GM18861 (cell line): Measurements from ENCODE around the gene ZBP1.

Experiments used
- ATAC-seq: cut with Tn5 transposase; IDR thresholded peaks from one replicate; pipeline ENCODE4 v1.9.1; 2021; ENCODE audit not compliant: unreplicated experiment

The ZBP1 gene

GRCh38 chr20:57601737-57602136, 18.5 kb downstream of the ZBP1 start:
- ATAC-seq: no peak

GRCh38 chr20:57601211-57601570, 19.0 kb downstream of the ZBP1 start:
- no peak for ATAC-seq

GRCh38 chr20:57600320-57601210, 19.7 kb downstream of the ZBP1 start:
- no peak for ATAC-seq

DNA sequence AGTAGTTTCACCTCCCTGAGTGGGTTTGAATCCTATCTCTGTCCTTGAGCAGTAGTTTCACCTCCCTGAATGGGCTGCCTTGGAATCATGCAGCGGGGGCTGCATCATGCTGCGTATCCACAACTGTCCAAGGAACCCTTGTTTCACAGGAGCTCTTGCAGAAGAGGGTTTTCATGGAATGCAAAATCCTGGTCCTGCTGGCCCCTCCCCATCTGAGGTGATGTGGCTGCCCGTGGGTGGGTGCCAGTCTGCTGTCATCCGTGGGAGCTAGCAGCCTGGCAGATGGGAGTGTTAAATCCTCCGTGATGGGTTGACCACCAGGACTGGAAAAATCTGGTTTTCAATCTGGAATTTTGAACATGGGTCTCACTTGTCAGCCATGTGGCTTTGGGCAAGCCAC, 21.7 kb downstream of the ZBP1 start:
- ATAC-seq: no peak

DNA sequence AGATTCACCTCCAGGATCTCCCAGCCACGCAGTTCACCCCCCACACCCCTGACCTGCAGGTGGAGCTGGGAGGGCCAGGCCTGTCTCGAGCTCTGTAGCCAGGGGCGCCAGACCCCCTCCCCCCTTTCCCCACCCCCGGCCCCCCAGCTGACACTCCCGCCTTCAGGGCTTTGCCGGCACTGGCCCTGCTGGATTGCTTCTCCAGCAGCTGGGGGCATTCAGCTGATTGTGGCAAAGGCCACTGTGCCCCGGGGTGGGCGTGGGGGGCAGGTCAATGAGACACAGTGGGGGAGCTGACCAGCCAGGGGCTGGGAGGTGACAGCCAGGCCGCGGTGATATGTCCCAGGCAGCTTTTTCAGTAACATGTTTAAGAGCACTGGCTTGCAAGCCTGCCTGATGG, 22.2 kb downstream of the ZBP1 start:
- ATAC-seq: no peak

- ATAC-seq: no peak
Measured at GRCh38 chr20:57596998-57597939, 23.0 kb downstream of the ZBP1 start.

GRCh38 chr20:57596358-57596757, 23.9 kb downstream of the ZBP1 start:
- no peak for ATAC-seq

DNA sequence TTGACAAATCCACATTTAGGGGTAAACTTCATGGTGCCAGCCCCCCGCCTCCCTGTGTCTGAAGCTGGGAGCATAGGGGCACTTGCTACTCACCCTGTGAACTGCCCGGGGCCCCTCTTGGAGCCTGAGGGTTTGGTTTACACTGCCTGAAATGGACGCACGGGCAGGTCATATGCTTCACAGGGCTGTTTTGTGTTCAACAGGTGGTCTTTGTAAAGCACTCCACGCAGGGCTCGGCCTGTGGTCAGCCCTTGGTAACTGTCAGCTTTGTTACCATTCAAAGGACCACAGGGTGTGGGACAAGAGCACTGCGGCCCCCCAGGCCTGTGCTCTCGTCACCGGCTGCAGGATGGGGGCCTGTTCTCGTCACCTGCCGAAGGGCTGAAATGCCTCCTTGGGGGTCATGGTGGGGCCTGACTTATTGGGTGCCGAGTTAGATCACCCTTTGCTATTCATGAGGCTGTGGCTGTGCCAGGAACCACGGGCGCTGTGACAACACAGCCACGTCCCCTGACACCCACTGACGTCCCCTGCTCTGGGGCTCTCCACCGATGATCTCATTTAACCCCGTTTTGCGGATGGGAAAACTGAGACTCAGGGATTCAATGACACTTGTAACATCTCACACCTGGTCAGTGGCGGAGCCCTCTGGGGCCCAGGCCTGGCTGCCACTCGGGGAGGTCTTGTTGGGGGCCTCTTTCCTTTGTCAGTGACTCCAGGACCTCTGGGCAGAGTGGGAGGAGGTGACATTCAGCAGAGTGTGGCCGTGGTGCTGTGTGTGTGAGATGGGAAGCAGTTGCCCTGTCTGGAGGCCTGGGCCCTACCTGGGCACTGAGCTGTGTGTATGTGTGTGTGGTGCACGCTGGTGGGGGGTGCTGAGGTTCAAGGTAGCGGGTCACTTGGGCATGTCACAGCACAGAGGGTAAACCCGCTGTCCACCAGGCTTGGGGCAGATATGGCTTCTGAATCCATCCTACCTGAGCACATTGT, 24.9 kb downstream of the ZBP1 start:
- ATAC-seq: no peak

DNA sequence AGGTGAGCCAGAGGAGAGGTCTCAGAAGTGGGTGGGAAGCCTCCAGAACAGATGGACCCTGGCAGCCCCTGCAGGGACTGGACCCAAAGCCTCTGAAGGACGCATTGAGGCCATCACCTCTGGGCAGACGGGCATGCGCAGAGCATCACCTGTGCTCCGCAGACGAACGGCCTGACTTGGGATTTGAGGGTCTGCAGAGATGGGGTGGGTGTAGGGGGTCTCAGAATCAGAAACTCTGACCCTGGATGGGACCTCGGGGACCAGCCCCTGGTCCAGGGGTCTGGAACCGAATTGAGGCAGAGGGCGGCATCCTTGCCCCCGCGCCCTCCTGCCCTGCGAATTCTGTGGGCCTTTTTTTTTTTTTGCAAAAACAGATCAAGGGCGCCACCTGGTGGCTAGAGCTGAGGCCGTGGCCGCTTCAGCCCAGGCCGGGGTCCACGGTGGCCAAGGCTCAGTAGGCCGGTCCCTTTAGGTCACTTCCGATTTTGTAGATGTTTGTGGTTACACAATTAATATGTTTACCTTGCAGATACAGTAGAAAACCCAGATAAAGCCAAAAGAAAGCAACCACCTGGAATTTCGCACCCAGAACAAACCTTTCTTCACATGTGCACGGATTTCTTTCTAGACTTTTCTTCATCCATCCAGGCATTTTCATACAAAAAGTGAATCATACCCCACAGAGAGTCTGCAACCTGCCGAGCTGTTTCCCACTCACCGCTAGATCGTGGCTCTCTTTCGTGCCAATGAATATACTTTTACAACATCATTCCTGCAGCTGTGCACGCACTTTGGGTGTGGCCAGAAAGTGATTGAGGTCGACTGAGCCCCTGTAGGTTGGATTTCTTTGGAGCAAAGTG, 25.9 kb downstream of the ZBP1 start:
- no peak for ATAC-seq

DNA sequence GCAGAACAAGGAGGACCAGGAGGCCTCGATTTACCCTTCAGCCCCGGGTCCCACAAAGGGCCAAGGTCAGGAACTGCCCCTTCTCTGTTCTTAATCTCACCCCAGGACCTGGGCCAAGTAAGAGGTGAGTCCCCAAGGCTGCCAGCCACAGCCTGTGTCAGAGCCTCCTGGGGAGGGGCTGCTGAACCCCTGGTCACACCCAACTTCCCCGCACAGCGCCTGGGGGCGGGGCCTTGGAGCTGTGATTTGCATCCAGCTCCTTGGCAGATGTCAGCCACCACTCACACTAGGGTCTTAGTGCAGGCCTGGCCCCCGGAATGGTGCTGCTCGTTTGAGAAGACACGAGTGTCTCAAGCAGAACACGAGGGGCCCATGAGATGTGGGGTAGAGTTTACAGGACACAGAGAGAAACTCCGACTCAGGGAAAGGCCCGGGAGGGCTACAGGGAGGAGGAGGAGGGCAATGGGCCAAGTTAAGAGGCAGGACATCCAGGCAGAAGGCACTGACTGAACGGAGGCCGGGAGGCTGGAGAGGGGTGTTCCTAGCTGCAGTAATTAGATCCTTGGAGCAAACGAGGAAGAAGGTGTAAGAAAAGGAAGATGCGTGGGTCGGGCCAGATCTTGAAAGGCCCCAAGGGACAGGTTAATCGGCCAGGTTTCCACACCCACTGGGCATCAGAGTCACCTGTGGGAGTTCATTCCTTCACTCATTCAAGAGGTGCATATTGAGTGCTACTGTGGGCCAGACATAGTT, 26.9 kb downstream of the ZBP1 start:
- no peak for ATAC-seq

- no peak for ATAC-seq
Measured at GRCh38 chr20:57592263-57593092, 27.7 kb downstream of the ZBP1 start.

DNA sequence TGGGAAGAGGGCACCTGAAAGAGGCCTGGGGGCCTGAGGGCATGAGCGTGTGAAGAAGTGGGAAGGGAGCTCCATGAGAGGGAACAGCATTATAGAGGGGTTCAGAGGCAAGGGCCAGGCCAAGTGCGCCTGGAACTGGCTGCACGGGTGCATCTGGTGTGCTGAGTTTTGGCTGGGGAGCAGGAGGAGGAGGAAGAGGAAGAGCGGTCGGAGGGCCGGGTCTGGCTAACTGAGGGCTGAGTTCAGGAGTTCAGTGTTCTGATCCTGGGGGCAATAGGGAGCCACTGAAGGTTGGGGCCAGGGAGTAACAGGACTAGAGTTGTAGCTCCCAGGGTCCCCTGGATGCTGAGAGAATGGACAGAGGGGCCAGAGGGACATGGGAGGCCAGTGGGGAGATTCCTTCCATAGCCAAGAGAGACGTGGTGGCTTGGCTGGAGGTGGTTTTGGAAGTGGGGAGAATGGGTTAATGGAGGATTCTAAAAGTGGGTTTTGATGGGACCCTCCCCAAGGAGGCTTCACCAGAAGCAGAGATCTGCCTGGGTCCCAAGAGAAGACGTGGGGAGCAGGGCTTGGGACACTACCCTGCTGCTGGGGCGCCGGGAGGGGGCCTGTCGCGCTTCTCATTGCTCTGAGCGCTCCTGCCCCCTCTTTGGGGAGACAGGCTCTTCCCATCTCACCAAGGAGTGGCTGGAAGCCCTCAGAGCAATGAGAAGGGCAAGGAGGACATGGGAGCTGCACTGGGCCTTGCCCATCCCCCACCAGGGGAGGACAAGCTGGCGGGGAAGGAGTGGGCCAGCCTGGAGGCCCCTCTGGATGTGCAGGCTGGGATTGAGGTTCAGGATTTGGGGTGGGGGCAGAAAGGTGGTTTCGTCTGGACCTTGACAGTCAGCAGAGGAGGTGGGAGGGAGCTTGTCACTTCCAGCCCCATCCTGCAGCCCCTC, 28.7 kb downstream of the ZBP1 start:
- ATAC-seq: no peak

DNA sequence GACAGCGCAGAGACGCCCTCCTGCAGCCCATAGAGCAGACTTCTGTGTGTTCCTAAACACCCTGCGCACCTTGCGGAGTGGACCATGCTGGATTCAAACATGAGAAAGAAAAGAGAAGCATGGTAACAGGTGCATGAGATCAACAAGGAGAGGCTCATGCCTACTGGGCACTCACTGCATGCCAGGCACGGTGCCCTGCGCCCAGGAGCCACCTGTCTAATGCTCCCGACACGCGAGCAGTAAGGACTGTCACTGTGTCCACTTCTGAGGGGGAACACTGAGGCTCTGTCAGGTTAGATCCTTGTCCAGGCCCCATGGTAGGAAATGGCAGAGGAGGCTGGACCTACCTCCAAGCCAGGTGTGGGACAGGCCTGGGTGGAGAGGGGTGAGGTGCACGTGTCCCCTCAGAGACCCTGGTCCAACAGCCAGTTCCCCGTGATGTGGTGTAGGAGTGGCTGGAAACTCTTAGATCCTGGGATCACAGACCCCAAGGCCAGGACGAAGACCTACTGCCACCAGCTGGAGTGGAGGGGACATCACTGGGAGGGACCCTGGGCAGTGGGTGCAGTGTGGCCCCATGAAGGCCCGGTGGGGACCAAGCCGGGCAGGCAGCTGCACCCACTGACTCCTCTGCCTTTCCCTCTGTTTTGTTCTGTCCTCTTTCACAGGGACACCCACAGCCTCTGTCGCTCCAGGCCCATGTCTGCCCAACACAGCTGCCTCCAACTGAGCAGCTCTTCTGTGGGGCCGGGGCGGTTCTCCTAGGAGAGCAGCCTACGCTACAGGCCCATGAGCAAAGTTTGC, 29.5 kb downstream of the ZBP1 start:
- no peak for ATAC-seq

- ATAC-seq: no peak
Measured at GRCh38 chr20:57589728-57590484, 30.3 kb downstream of the ZBP1 start.

GRCh38 chr20:57589123-57589727, 31.0 kb downstream of the ZBP1 start:
- ATAC-seq: no peak
